Right lobe of liver (tissue), 6 donors: ENCODE data around the gene SPEM1. TPM values are rescaled to one million over a fixed set of nuclear protein-coding genes. Genes with fewer than 3 reads are reported as not detected.

Experiments used
- ATAC-seq, 4 donors: fragments of 200-7000 bp; cut with Tn5 transposase; one replicate each; pipeline ENCODE4 v1.9.1; 2020; ENCODE audit warnings: mild to moderate bottlenecking in 4 of 4, moderate library complexity in 4 of 4
- DNase-seq, 3 donors: peaks; one replicate each; pipeline ENCODE4 v3.0.0-alpha.2; 2020
- H3K27ac ChIP-seq, 3 donors: fragments of 200-600 bp; one replicate each; pipeline ENCODE4 v1.8.0; 2022
- H3K27me3 ChIP-seq, 2 donors: fragments of 200-600 bp; one replicate each; pipeline ENCODE4 v1.8.0; 2022
- H3K36me3 ChIP-seq, 4 donors: fragments of 200-600 bp; sonication (generic) in 1 of 4; one replicate each; pipeline versions ENCODE4 v1.5.1 to v1.8.0; 2017 to 2022; ENCODE audit warnings: control low read depth in 1 of 4
- H3K4me1 ChIP-seq, 4 donors: fragments of 200-600 bp; sonication (generic) in 1 of 4; one replicate each; pipeline versions ENCODE4 v1.5.1 to v1.8.0; 2017 to 2022; ENCODE audit warnings: control low read depth in 1 of 4
- H3K4me3 ChIP-seq, 3 donors: fragments of 200-600 bp; one replicate each; pipeline ENCODE4 v1.8.0; 2022
- H3K9me3 ChIP-seq, 4 donors: fragments of 200-600 bp; sonication (generic) in 1 of 4; one replicate each; pipeline versions ENCODE4 v1.5.1 to v1.8.0; 2017 to 2022; ENCODE audit warnings: control low read depth in 1 of 4
- POLR2A ChIP-seq: fragments of 450-650 bp; IDR thresholded peaks from one replicate; pipeline ENCODE4 v1.6.1; 2017; ENCODE audit warnings: antibody characterized with exemption, mild to moderate bottlenecking
- WGBS: methylation state at CpG from one replicate; pipeline ENCODE4 v1.1.6; 2018; ENCODE audit warnings: low coverage, low lambda C conversion rate; ENCODE audit not compliant: insufficient coverage; ENCODE audit errors: missing lambda C conversion rate; 5-methylcytosine and 5-hydroxymethylcytosine counted together
- intact Hi-C, 2 donors: fragments of 100-400 bp; cut with DNase I; formaldehyde crosslinking; loops; one replicate each; pipeline versions ENCODE4 v1.11.2 to v1.14.1; 2022
- total RNA-seq, 6 experiments: library from RNA; depleted of rRNA in 2 of 6; stranded (reverse); fragments of >200 nt in 2 of 6; fragmentation: NEBNext Ultra II Directional in 3 of 6; extraction: Animal tissue kit (Norgen Biotek cat#: 25700) in 3 of 6; gene quantifications; one replicate each; pipeline versions ENCODE4 v1.1.0 to v1.2.4, GENCODE V29; 2016 to 2023
- TF ChIP-seq, protein P1 (sequence below), 4 donors: fragments of 200-600 bp in 3 of 4; fragments of 450-650 bp in 1 of 4; IDR thresholded peaks; one replicate each; pipeline versions ENCODE4 v1.5.1 to v1.8.0; 2016 to 2022; ENCODE audit warnings: antibody characterized with exemption in 4 of 4, mild to moderate bottlenecking in 2 of 4
- donor health status: DM: no; HTN: yes; CAD: no.
- donor health status: DM: no; HTN: no; CAD: no.
- donor health status: DM: no; HTN: no; CAD: no.
- donor health status: DM: no; HTN: yes; CAD: no.
- donor health status: DM: no; HTN: yes; CAD: no.

SPEM1 gene
- total RNA-seq, 6 experiments from 2014 or later: not detected

DNA sequence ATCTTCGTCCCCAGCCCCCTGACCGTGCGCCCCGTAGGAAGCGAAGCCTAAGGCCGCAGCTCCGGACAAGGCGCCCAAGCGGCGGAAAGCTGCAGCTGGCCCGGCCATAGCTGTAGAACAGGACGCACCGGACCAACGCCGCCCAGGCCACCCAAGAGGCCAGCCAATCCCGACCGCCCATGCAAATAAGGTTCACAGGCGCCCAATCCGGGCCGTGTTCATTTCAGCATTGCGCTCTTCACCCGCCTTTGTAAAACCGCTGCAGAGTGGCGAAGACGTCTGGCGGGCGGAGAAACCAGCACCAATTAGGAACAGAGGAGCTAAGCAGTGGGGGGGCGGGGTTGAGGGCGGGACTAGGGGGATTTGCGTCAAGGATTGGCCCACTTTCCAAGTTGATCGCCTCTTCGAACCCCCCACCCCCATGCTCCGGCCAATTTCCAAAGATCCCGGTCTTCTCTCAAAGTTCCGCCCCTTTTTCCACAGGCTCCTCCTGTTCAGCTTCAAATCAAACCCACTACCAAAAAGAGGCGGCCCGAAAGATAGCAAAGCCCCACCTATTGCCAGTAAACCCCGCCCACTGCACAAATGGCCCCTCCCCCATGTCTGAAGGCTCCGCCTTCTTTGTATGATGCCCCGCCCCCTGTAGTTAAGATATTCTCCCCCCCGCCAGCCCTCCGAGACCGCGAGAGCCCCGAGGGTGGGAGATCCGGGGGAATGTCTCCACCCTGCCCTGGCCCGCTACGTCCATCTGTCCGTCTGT, 16.0 kb upstream of the SPEM1 start, which contains the start of gene TMEM256:
TMEM256 (minus strand) TSS at position 121 of the 760 bp plus-strand sequence; CDS start at position 108, 13 bp downstream.
- intact Hi-C loops: no loop called here
- peak within 1 kb of the TSS; percentile 86 to 87 (median 87) for H3K27ac ChIP-seq
- peak; percentile 98 to 99 (median 99) for DNase-seq
- H3K9me3 ChIP-seq: no peaks in the 10 kb centered on the region
- ATAC-seq: peak; percentile 86 to 94 (median 90)
- peak within 1 kb of the TSS; percentile 63 to 81 (median 74) for H3K4me3 ChIP-seq
- no peaks in the 10 kb centered on the region for H3K27me3 ChIP-seq
- TF ChIP-seq, protein P1, sequence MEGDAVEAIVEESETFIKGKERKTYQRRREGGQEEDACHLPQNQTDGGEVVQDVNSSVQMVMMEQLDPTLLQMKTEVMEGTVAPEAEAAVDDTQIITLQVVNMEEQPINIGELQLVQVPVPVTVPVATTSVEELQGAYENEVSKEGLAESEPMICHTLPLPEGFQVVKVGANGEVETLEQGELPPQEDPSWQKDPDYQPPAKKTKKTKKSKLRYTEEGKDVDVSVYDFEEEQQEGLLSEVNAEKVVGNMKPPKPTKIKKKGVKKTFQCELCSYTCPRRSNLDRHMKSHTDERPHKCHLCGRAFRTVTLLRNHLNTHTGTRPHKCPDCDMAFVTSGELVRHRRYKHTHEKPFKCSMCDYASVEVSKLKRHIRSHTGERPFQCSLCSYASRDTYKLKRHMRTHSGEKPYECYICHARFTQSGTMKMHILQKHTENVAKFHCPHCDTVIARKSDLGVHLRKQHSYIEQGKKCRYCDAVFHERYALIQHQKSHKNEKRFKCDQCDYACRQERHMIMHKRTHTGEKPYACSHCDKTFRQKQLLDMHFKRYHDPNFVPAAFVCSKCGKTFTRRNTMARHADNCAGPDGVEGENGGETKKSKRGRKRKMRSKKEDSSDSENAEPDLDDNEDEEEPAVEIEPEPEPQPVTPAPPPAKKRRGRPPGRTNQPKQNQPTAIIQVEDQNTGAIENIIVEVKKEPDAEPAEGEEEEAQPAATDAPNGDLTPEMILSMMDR (IDR thresholded peaks at IDR 0.05): no peak
- peak; percentile 98 for TF ChIP-seq POLR2A
- WGBS: under 1% methylated on average over 30 of the region's 49 CpGs
- H3K36me3 ChIP-seq: no peaks in the 10 kb centered on the region
- peaks cover 0 to 10% (median 3%) of the 10 kb centered on the region in 4 donors for H3K4me1 ChIP-seq

DNA sequence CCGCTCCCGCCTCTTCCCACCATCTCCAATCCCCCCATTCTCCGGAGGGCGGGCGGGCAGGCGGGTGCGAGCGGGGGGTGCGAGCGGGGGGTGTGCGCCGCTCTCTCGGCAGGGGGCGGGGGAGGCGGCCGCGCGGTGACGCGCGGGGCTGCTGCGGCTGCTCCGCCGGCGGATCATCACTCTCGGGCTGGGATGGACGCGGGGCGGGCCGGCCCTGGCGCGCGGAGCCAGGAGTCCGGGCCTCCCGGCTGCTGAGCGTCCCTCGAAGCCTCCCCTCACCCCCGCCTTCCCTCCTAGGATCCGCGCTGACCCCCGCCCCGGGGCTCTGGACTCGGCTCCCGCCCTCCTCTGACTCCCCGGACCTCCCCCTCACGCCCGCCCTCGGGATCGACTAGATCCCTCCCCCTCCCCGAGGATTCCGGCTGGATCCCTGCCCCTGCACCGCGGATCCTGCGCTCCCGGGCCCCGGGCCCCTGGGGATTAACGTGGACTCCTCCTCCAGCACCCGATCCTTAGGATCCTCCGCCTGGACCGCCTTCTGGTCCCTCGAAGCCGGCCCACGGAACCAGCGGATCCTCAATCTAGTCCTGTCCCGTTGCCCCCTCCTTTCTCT, 15.3 kb upstream of the SPEM1 start:
- Histone ChIP-seq H3K27ac (peak overlapping the region in 1 of 3 donors; percentile 17), H3K9me3 (no peaks in the 10 kb centered on the region), H3K4me1 (peaks cover 0 to 10% (median 3%) of the 10 kb centered on the region in 4 donors), H3K36me3 (no peaks in the 10 kb centered on the region), H3K4me3 (peak overlapping the region; percentile 45 to 81 (median 74)), H3K27me3 (no peaks in the 10 kb centered on the region)
- intact Hi-C loops: no loop called here
- TF ChIP-seq, protein P1 (IDR thresholded peaks at IDR 0.05): no peak
- TF ChIP-seq POLR2A: peak; percentile 41
- WGBS: 8% methylated on average over 10 of the region's 65 CpGs
- DNase-seq (peak; percentile 64 to 74 (median 72)), ATAC-seq (peak; percentile 5 to 23 (median 15))

DNA sequence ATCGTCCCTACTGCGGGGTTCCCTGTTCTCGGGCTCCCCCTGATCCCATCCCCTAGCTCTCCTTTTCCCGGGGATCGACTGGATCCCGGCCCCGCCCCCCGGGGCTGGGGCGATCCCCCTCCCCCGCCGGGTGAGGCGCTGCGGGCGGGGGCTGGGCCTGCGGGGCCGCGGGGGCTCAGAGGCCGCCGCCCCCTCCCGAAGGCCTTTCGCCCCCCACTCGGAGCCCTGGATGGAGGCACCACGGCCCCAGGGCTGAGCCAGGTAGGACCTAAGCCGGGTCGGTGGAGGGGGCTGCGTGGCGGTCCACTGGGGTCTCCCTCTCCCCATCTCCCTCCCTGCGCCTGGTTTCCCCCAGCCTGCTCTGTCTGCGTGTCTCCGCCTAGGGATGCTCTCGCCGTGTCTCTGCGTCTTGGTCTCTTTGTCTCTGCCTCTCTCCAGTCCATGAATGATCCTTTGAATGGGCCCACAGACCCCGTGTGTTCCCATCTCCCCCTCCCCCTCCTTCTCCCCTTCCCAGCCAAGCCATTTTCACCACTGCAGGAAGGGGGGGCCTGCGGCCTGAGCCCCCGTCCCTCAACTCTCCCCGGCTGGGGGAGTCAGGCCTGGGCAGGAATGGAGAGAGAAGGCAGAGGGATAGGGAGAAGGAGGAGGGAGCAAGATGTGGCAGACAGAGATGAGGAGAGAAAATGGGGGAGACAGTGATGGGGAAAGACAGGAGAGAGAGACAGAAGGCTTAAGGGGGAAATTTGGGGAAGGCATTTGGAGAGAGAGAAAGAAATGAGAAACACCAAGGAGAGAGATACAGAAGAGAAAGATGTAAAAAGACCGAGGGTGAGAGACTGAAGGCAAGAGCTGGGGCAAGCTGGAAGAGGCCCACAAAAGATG, 14.5 kb upstream of the SPEM1 start:
- ATAC-seq: no peak

More for the DNA sequence above, 14.5 kb upstream of the SPEM1 start:
- Histone ChIP-seq H3K27me3 (no peaks in the 10 kb centered on the region), H3K4me1 (peaks cover 0 to 10% (median 3%) of the 10 kb centered on the region in 4 donors), H3K27ac (peak overlapping the region in 1 of 3 donors; percentile 17), H3K36me3 (no peaks in the 10 kb centered on the region), H3K9me3 (no peaks in the 10 kb centered on the region), H3K4me3 (peak overlapping the region; percentile 45 to 81 (median 74))
- 15% methylated on average over 33 of the region's 38 CpGs for WGBS
- DNase-seq: no peak
- intact Hi-C loops: no loop called here
- TF ChIP-seq, protein P1 (IDR thresholded peaks at IDR 0.05): no peak
- TF ChIP-seq POLR2A: no peak
